RWPE2 (cell line): ENCODE results near the gene ZNF532.

Experiments used
- ATAC-seq: fragments of 200-7000 bp; cut with Tn5 transposase; 3 replicates; pipeline ENCODE4 v1.9.1; 2021; ENCODE audit warnings: low read depth
- DNase-seq: peaks from one replicate; pipeline ENCODE4 v3.0.0-alpha.2; 2020; ENCODE audit warnings: low spot score
- H3K27ac ChIP-seq: fragments of 450-650 bp; 2 replicates; pipeline ENCODE4 v1.5.1; 2017; ENCODE audit warnings: mild to moderate bottlenecking; ENCODE audit not compliant: poor library complexity, severe bottlenecking
- H3K27me3 ChIP-seq: fragments of 250-450 bp; sonication (Bioruptor Pico); 2 replicates; pipeline ENCODE4 v1.5.1; 2021; ENCODE audit warnings: mild to moderate bottlenecking, moderate library complexity; ENCODE audit not compliant: insufficient read depth, poor library complexity, severe bottlenecking
- H3K36me3 ChIP-seq: fragments of 250-450 bp; sonication (Bioruptor Pico); 2 replicates; pipeline ENCODE4 v1.5.1; 2020; ENCODE audit warnings: low read depth, mild to moderate bottlenecking, moderate library complexity
- H3K4me1 ChIP-seq: fragments of 250-450 bp; sonication (Bioruptor Pico); 2 replicates; pipeline ENCODE4 v1.5.1; 2021; ENCODE audit warnings: mild to moderate bottlenecking, moderate library complexity; ENCODE audit not compliant: insufficient read depth, poor library complexity, severe bottlenecking
- H3K4me3 ChIP-seq: fragments of 250-450 bp; sonication (Bioruptor Pico); 2 replicates; pipeline ENCODE4 v1.5.1; 2021; ENCODE audit warnings: mild to moderate bottlenecking, moderate library complexity; ENCODE audit not compliant: severe bottlenecking
- H3K9me3 ChIP-seq: fragments of 250-450 bp; sonication (Bioruptor Pico); 2 replicates; pipeline ENCODE4 v1.5.1; 2021; ENCODE audit warnings: mild to moderate bottlenecking, moderate library complexity; ENCODE audit not compliant: severe bottlenecking
- TF ChIP-seq, protein P1 (sequence below): fragments of 450-650 bp; IDR thresholded peaks from one replicate; pipeline ENCODE4 v1.5.1; 2017; ENCODE audit warnings: mild to moderate bottlenecking, moderate library complexity; ENCODE audit not compliant: poor library complexity, severe bottlenecking

ZNF532 gene

GRCh38 chr18:58951986-58952702, 87.5 kb downstream of the ZNF532 start:
- DNase-seq (no peak), ATAC-seq (no peak)
- Histone ChIP-seq H3K9me3 (no peaks in the 10 kb centered on the region), H3K27ac (no peak overlapping the region), H3K36me3 (peaks cover 12% of the 10 kb centered on the region), H3K4me3 (no peak overlapping the region), H3K4me1 (no peaks in the 10 kb centered on the region), H3K27me3 (no peaks in the 10 kb centered on the region)
- TF ChIP-seq, protein P1, sequence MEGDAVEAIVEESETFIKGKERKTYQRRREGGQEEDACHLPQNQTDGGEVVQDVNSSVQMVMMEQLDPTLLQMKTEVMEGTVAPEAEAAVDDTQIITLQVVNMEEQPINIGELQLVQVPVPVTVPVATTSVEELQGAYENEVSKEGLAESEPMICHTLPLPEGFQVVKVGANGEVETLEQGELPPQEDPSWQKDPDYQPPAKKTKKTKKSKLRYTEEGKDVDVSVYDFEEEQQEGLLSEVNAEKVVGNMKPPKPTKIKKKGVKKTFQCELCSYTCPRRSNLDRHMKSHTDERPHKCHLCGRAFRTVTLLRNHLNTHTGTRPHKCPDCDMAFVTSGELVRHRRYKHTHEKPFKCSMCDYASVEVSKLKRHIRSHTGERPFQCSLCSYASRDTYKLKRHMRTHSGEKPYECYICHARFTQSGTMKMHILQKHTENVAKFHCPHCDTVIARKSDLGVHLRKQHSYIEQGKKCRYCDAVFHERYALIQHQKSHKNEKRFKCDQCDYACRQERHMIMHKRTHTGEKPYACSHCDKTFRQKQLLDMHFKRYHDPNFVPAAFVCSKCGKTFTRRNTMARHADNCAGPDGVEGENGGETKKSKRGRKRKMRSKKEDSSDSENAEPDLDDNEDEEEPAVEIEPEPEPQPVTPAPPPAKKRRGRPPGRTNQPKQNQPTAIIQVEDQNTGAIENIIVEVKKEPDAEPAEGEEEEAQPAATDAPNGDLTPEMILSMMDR = no peak

GRCh38 chr18:58952858-58953257, 88.2 kb downstream of the ZNF532 start:
- no peak for DNase-seq
- Histone ChIP-seq H3K4me1 (no peaks in the 10 kb centered on the region), H3K27ac (no peak overlapping the region), H3K9me3 (no peaks in the 10 kb centered on the region), H3K4me3 (no peak overlapping the region), H3K36me3 (peaks cover 12% of the 10 kb centered on the region), H3K27me3 (no peaks in the 10 kb centered on the region)
- TF ChIP-seq, protein P1 = no peak
- ATAC-seq = no peak

DNA sequence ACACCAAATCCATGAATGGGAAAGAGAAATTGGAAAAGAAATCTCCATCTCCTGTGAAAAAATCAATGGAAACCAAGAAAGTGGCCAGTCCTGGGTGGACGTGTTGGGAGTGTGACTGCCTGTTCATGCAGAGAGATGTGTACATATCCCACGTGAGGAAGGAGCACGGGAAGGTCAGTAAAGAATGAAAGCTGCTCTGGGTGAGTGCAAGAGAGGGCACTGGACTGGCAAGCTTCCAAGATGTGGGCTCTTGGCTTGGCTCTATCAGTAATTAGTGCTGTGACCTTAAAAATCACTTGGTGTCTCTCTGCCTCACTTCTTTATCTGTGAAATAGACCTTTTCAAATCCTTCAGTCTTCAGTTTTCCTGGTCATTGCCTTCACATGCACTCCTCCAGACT, 89.0 kb downstream of the ZNF532 start:
- peaks cover 12% of the 10 kb centered on the region for H3K36me3 ChIP-seq
- no peak overlapping the region for H3K27ac ChIP-seq
- H3K4me1 ChIP-seq = no peaks in the 10 kb centered on the region
- ATAC-seq = no peak
- H3K27me3 ChIP-seq = no peaks in the 10 kb centered on the region
- TF ChIP-seq, protein P1 = no peak
- H3K9me3 ChIP-seq = no peaks in the 10 kb centered on the region
- H3K4me3 ChIP-seq = no peak overlapping the region
- no peak for DNase-seq

DNA sequence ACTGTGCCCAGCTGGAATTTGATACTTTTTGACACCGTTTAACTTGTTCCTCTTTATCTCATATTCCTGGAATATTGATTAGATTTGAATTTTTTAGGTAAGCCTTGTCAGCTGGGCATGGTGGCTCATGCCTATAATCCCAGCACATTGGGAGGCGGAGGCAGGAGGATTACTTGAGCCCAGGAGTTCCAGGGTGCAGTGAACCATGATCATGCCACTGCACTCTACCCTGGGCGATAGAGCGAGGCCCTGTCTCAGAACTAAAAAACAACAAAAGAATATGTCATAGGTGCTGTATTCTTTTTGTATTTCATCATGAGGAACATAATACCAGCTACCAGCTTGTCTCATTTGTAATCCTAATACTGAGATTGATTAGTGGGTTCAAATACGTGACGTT, 90.3 kb downstream of the ZNF532 start:
- no peak for ATAC-seq
- TF ChIP-seq, protein P1 = no peak
- Histone ChIP-seq H3K27me3 (no peaks in the 10 kb centered on the region), H3K27ac (no peak overlapping the region), H3K9me3 (no peaks in the 10 kb centered on the region), H3K4me1 (no peaks in the 10 kb centered on the region), H3K4me3 (no peak overlapping the region), H3K36me3 (peaks cover 6% of the 10 kb centered on the region)
- DNase-seq = no peak

DNA sequence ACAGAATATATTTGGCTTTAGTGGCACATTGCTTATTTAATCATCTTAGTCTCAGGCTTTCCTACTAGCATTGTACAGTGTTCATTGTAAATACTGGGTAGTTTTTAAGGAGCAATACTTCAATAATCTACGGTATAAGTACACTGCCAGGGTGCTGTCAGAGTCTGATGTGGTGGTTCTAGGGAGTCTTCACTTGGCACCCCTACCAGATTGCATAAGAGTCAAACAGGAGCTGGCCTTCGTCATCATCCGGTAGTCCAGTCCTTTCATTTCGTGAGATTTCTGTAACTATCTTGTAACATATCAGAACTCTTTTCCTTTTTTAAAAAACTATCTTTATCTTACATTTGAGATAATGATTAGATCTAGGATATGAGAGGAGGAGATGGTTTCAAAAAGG, 91.1 kb downstream of the ZNF532 start:
- no peak overlapping the region for H3K27ac ChIP-seq
- H3K27me3 ChIP-seq = no peaks in the 10 kb centered on the region
- H3K36me3 ChIP-seq = peaks cover 6% of the 10 kb centered on the region
- ATAC-seq (no peak), DNase-seq (no peak)
- no peaks in the 10 kb centered on the region for H3K9me3 ChIP-seq
- H3K4me1 ChIP-seq = no peaks in the 10 kb centered on the region
- TF ChIP-seq, protein P1 = no peak
- no peak overlapping the region for H3K4me3 ChIP-seq
